Measurements from ENCODE around the gene PBX4.

PBX4 gene

GRCh38 chr19:19587771-19588170, 30.7 kb downstream of the PBX4 start:
- no peak for DNase-seq

- no peak for DNase-seq
Observed at GRCh38 chr19:19584356-19584755, 34.1 kb downstream of the PBX4 start.

DNA sequence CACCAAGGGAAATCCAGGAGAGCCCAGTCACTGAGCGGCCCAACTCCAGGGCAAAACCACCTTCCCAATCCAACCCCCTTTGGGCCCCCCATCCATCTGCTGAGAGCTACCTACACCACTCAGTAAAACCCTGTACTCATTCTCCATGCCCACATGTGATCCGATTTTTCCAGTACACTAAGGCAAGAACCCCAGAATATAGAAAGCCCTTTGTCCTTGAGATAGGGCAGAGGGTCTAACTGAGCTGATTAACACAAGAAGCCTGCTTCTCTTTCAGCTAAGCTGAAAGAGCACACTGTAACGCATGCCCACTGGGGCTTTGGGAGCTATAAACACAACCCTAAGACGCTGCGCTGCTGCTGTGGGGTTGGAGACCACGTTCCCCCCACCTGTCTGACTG, 36.0 kb downstream of the PBX4 start:
- DNase-seq = no peak

DNA sequence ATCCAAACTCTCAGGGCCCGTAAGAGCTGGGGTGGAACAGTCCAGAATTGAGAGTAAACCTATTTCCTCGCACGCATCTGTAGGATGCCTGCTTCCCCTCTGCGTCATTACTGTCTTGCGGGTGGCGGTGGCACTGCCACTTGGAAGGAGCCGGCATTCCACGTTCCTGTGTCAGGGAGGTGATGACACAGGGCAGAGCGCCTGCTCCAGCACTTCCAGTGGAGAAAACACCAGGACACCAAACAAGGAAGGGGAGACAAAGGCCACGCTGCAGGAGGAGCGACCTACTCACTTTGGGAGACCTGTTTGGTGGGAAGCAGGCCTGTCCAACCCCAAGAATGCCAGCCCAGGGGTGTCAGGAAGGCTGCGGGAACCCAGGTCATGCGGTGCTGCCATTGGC, 37.1 kb downstream of the PBX4 start:
- DNase-seq = no peak

DNA sequence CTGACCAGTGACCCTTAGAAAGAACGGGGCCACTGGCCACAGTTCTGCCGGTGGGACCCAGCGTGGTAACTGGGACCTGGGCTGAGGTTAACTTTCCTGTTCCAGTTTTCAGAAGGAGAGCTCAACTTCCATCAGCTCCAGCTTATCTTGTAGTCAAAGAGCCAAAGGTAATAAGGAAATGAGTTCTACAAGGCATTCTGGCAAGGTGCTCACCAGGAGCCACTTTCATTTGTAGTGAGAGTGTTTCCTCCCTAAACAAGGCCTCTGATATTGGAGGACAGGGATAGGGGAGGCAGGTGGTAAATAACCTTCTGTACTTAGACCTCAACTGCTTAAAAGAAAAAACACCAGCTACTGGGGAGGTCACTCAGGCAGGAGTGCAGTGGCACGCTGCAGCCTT, 38.1 kb downstream of the PBX4 start:
- no peak for DNase-seq

GRCh38 chr19:19579533-19580361, 38.7 kb downstream of the PBX4 start:
- no peak for DNase-seq

GRCh38 chr19:19578252-19578651, 40.2 kb downstream of the PBX4 start:
- DNase-seq = no peak

DNA sequence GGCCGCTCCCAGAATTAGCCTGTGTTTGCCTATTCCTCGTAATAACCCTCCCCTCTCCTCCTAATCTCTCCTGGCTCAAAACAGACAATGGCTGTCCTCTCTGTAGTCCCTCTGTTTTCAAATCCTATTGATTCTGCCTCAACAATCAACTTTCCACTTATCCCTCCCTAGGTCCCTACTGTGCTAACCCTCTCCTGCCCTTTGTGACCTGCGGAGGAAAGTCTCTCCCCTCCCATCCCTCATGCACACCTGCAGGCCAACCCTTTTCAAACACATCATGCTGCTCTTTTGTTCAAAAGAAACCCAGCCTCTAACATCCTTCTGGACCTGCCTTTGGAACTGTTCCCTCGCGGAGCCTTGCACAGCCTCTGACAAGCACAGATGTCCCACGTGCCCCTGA, 43.1 kb downstream of the PBX4 start:
- DNase-seq = no peak

DNA sequence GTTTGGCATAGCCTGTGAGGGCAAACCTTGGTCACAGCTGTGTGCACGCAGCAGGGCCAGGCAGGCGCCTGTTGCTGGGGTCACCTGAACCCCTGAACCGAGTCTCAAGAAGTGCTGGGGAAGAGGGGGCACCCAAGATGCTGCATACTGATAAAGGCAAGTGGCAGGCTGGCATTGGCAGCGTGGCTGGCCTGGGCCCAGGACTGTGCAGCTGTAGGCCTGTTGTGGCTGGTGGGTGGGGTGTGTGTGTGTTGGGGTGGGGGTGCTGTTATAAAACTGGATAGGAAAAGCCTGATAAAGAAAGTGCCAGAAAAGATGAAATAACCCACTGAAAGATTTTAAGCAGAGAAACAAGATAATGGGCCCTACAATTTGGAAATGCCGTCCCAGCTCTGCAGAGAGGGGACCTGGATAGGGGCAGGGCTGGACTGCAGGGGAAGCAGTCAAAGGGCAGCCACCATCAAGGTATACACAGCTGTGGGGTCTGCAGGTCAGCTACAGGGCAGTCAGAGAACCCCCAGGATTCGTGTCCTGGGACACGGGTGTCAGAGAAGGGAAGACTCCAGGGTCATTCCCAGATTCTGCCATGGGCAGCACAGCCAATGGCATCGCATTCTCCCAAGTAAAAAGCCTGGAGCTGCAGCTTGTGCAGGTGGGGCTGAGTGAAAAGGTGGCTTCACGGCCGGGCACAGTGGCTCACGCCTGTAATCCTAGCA, 47.3 kb downstream of the PBX4 start:
- DNase-seq = no peak

GRCh38 chr19:19570571-19570970, 47.9 kb downstream of the PBX4 start:
- no peak for DNase-seq

DNA sequence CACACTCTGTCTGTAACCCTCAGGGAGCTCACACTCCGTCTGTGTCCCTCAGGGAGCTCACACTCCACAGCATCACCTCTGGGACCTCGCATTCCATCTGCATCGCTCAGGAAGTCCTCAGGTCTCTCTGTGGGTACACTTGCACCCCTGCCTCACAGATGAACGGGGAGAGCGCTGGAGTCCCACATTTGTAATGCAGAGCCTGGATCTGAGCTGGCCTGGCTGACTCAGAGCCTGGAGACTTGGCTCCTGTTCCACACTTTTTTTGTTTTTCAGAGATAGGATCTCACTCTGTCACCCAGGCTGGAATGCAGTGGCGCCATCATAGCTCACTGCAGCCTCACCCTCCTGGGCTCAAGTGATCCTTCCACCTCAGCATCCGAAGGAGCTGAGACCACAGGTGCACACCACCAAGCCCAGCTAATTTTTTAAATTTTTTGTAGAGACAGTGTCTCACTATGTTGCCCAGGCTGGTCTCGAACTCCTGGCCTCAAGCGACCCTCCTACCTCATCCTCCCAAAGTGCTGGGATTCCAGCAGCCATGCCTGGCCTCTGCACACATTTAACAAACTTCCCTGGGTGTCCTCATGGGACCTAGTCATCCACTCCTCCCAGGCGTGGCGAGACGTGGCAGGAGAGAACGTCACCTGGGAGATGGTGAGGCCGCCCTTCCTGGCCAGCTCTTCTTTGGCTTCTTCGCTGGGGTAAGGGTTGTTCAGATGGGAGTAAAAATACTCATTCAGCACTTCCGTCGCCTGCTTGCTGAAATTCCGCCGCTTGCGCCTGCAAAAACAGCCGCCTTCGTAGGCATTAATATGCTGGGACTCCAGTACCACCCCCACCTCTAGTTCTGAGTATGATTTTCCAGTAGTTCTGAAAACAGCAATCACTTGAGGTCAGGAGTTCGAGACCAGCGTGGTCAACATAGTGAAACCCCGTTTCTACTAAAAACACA, 49.4 kb downstream of the PBX4 start:
- DNase-seq = no peak

DNA sequence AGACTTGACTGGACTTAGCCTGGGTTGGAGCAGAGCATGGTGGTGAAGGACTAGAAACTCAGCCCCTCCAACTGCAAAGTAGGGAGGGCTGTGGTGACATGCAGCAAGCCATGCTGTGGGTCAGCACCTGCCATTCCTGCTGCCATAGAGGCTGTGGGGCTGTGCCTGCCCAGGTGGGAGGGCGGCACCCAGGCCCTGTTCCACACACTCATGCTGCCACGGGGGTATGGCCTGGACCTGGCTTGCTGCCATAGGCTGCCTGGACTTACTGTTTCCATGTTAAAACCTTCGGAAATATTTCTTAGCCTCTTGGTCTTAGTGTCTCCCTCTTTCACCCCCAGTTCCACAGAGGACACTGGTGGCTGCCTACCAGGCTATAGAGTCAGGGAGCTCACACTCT, 51.1 kb downstream of the PBX4 start:
- no peak for DNase-seq

GRCh38 chr19:19566306-19566705, 52.2 kb downstream of the PBX4 start:
- no peak for DNase-seq

GRCh38 chr19:19563348-19563848, 55.1 kb downstream of the PBX4 start:
- DNase-seq = no peak

DNA sequence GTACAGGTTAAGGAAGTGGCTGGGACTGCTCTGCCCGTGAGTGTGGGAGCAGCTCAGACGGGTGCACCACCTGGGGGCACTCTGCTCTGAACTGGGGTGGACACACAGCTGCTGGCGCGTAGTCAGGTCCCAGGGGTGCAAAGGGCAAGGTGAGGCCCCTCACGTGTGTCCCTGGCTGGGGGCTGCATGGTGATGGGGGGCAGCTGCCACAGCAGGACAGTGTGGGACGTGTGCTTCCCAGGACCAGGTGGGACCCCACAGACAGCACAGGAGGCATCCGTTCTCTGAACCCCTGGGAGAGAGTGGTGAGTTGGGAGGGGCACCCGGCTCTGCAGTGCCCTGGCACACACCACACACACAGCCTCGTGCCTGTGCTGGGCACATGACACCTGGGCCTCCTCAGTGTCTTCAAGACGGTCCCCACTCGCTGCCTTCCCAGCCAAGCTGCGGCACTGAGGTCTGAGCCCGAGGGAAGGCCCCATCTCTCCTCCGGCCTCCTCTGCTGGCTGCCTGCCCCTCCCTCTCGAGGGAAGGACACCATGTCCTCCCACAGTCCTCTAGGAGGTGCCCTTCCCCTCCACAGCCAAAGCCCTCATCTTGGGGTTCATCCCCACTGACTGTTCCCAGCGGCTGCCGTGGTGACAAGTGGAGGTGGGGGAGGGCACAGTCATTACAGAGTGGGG, 55.7 kb downstream of the PBX4 start:
- no peak for DNase-seq

GRCh38 chr19:19561946-19562664, 56.4 kb downstream of the PBX4 start:
- DNase-seq = no peak

- DNase-seq = no peak
Observed at GRCh38 chr19:19559931-19560330, 58.6 kb downstream of the PBX4 start.

GRCh38 chr19:19558636-19559035, 59.9 kb downstream of the PBX4 start:
- DNase-seq = no peak

DNA sequence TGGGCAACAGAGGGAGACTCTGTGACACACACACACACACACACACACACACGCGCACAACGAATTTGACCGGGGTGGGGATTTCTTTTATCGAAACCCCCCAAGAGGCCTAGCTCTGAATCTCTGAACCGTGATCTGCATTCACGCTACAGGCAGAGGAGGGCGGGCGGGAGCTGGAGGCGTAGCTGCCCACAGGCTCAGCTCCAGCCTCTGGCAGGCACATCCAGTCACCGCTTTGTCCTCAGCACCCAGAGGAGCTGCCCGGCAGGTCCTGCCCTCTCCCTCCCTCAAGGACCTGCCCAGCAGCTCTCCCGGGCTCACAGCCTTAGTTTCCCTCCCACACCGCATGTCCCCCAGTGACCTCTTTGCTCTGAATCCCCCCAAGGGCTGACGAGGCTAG, 60.4 kb downstream of the PBX4 start:
- DNase-seq = no peak

DNA sequence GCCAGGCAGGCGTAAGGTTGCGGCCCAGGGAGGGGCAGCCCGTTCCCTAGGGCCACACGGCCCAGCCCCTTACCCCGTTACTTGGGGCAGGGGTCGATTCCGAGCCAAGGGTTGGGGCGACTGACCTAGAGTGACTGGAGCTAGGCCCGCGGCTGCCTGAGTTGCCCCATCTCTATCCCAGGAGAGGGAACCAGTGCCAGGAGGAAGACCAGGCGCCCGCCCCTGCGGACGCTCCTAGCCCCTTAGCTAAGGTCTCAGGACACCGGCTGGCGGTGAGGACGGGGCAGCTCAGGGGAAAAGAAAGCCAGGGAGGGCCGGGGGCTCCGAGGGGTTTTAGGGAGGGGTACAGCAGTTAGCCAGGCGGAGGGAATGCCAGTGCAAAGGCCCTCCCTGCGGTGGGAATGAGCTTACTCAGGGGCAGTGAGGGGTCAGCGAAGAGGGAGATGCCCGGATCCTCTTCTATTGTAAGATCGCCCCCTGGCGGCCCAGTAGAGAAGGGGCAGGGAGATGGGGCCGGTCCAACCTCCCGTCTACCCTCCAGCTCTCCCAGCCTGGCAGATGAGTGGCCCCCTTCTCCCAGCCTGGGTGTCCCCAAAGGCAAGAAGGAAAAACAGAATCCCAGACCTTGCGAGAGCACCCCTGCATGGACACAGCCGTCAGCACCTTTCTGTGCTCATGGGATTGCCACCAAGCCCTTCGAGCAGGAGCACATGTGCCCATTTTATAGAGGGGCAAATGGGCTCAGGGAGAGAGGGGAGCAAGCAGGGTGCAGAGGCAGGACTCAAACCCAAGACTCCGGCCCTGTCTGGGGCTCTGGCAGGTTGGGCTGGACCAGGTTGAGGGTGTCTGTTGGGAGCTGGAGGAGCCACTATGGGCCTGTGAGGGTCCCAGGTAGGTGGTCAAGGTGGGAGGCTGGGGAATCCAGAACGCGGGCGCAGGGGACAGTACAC, 64.1 kb downstream of the PBX4 start:
- peak in 1 of 2 experiments; percentile 46 for DNase-seq

DNA sequence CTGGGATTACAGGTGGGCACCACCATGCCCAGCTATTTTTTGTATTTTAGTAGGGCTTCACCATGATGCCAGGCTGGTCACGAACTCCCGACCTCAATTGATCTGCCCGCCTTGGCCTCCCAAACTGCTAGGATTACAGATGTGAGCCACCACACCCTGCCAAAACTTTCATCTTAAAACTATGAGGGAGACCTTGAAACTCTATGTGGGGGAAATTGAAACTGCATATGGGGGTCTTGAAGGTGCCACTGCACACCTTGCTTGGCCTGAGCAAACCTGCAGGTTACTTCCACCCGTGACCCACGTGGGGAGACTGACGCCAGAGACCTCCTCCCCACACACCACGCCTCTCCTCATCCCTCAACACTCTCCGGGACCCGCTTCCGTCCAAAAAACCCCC, 64.8 kb downstream of the PBX4 start:
- DNase-seq = no peak

Data from NCI-H526 (cell line).